ENCODE data around the gene GPR108. TPM values are rescaled to one million over a fixed set of nuclear protein-coding genes. Genes with fewer than 3 reads are reported as not detected.

The GPR108 gene
- total and polyA plus RNA-seq, 10 donors = 35.4 to 102 (median 61.9) TPM

DNA sequence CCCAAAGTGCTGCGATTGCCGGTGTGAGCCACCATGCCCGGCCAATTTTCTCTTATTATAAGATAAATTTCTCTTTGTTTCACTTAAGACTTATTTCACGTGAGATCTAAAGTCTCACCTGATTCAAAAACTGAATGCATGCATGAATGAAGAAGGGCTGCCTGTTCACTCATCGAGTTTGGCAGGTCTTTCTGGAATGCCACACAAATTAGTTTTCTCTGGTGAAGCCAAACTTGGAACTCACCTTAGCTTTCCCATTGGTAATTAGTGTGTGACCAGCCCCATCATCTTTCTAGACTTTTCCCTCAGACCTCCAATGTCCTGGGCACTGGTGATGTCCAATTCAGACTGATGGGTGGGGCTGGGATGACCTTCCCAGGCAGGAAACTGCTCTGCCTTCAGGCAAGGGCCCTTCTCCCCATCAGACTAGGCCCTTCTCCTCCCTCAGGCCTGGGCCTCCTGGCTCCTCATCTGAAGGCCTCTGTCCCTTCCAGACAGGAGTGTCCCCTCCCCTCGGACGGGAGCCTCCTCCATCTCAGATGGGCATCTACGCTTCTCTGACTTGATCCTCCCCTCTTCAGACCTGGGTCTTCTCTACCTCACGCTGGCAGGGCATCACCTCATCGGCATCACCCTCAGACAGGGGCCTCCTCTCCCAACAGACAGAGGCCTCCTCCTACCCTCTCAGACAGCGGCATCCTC, 31.3 kb downstream of the GPR108 start:
- 79 to 87% (median 82%) methylated on average over 11 of the region's 11 CpGs for WGBS, 5 donors
- intact Hi-C loops (cut with DNase I; ENCODE audit: low total_unique reads) = no loop called here
- Histone ChIP-seq H3K4me1 (peaks cover 0 to 8% (median 3%) of the 10 kb centered on the region in 6 donors), H3K4me3 (no peak overlapping the region), H3K27me3 (replicated peaks in 1 of 7) (peaks cover 0 to 42% (median 19%) of the 10 kb centered on the region in 7 donors), H3K36me3 (no peaks in the 10 kb centered on the region), H3K27ac (no peak overlapping the region), H3K9me3 (no peaks in the 10 kb centered on the region)
- DNase-seq = peak; percentile 19
- TF ChIP-seq POLR2AphosphoS5 (IDR thresholded peaks at IDR 0.05) = no peak
- no peak for TF ChIP-seq POLR2A (IDR thresholded peaks at IDR 0.05)
- TF ChIP-seq, protein P1, sequence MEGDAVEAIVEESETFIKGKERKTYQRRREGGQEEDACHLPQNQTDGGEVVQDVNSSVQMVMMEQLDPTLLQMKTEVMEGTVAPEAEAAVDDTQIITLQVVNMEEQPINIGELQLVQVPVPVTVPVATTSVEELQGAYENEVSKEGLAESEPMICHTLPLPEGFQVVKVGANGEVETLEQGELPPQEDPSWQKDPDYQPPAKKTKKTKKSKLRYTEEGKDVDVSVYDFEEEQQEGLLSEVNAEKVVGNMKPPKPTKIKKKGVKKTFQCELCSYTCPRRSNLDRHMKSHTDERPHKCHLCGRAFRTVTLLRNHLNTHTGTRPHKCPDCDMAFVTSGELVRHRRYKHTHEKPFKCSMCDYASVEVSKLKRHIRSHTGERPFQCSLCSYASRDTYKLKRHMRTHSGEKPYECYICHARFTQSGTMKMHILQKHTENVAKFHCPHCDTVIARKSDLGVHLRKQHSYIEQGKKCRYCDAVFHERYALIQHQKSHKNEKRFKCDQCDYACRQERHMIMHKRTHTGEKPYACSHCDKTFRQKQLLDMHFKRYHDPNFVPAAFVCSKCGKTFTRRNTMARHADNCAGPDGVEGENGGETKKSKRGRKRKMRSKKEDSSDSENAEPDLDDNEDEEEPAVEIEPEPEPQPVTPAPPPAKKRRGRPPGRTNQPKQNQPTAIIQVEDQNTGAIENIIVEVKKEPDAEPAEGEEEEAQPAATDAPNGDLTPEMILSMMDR (IDR thresholded peaks at IDR 0.05 in 8 of 11, conservative IDR thresholded peaks at IDR 0.05 in 3 of 11) = no peak

DNA sequence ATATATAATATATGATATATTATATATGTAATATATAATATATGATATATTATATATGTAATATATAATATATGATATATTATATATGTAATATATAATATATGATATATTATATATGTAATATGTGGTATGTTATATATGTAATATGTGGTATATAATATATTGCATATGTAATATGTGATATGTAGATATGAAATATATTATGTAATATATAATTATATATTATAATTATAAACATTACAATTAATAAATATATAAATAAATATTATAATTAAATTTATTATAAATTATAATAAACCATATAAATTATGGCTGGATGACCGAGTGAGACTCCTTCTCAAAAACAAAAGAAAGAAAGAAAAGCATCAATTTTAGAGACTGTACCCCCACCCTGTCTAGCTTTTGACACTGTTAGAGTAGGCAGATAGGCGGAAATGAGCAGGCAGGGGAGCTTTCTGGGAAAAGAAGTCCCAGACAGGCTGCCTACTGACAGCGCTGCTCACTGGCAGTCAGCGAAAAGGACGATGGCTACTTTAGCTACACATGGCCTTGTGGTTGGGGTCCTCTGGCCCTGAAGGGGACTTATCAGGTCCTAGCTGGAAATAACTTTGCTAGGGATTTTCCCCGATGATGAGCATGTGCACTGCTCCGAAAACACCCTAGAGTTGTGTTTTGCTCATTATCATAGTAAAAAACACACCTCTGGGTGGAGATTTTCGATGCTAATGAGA, 36.6 kb downstream of the GPR108 start:
- 84 to 94% (median 89%) methylated on average over 8 of the region's 8 CpGs for WGBS, 5 donors
- no peaks in the 10 kb centered on the region for H3K9me3 ChIP-seq
- DNase-seq = no peak
- TF ChIP-seq POLR2A (IDR thresholded peaks at IDR 0.05) = no peak
- no peak for TF ChIP-seq POLR2AphosphoS5 (IDR thresholded peaks at IDR 0.05)
- TF ChIP-seq, protein P1 (IDR thresholded peaks at IDR 0.05 in 8 of 11, conservative IDR thresholded peaks at IDR 0.05 in 3 of 11) = no peak
- H3K4me1 ChIP-seq = no peaks in the 10 kb centered on the region
- H3K4me3 ChIP-seq = no peak overlapping the region
- peaks cover 0 to 3% (median 0%) of the 10 kb centered on the region in 7 donors for H3K27me3 ChIP-seq (replicated peaks in 1 of 7)
- intact Hi-C loops (cut with DNase I; ENCODE audit: low total_unique reads) = no loop called here
- H3K27ac ChIP-seq = no peak overlapping the region
- H3K36me3 ChIP-seq = no peaks in the 10 kb centered on the region

DNA sequence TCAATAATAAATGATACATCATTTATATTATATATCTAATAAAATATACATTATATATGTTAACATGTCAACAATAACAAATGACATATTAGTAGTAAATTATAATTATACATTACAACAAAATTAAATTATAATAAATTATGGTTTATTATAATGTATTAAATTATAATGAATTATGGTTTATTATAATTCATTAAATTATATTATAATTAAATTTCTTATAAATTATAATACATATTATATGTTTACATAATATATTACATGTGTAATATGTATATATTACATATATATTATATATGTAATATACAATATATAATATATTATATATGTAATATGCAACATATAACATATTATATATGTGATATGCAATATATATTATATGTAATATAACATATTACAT, 37.4 kb downstream of the GPR108 start:
- Histone ChIP-seq H3K27me3 (replicated peaks in 1 of 7) (peaks cover 0 to 3% (median 0%) of the 10 kb centered on the region in 7 donors), H3K4me1 (no peaks in the 10 kb centered on the region), H3K4me3 (no peak overlapping the region), H3K36me3 (no peaks in the 10 kb centered on the region), H3K27ac (no peak overlapping the region), H3K9me3 (no peaks in the 10 kb centered on the region)
- DNase-seq = no peak
- TF ChIP-seq POLR2AphosphoS5 (IDR thresholded peaks at IDR 0.05) (no peak), POLR2A (IDR thresholded peaks at IDR 0.05) (no peak)
- TF ChIP-seq, protein P1 (IDR thresholded peaks at IDR 0.05 in 8 of 11, conservative IDR thresholded peaks at IDR 0.05 in 3 of 11) = no peak
- intact Hi-C loops (cut with DNase I; ENCODE audit: low total_unique reads) = no loop called here

DNA sequence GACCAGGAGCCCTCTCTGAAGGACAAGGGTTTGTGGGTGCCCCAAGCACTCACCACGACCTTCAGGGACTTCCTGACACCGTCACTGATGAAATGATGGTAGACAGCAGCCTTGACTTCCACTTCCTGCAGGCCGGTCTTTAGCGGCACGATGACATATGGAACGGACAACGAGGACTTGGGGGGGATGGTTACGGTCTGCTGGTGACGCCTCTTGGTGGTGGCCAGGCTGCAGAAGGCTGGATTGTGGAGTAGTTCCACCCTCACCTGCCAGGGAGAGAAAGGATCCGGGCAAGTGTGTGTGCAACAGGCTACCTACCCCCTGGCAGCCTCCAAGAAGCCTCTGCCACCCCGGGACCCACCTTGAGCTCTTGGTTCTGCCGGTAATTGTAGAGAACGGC, 40.1 kb downstream of the GPR108 start:
- Histone ChIP-seq H3K4me3 (no peak overlapping the region), H3K9me3 (no peaks in the 10 kb centered on the region), H3K27me3 (replicated peaks in 1 of 7) (peaks cover 0 to 9% (median 0%) of the 10 kb centered on the region in 7 donors), H3K27ac (no peak overlapping the region), H3K4me1 (no peaks in the 10 kb centered on the region), H3K36me3 (no peaks in the 10 kb centered on the region)
- intact Hi-C loops (cut with DNase I; ENCODE audit: low total_unique reads) = no loop called here
- WGBS, 5 donors = 35 to 61% (median 40%) methylated on average over 10 to 13 of the region's 13 CpGs
- peak; percentile 46 for DNase-seq
- TF ChIP-seq POLR2A (IDR thresholded peaks at IDR 0.05) = no peak
- TF ChIP-seq, protein P1 (IDR thresholded peaks at IDR 0.05 in 8 of 11, conservative IDR thresholded peaks at IDR 0.05 in 3 of 11) = no peak

Measured in spleen (tissue), 11 donors.